ENCODE measurements around the gene FADS2.

Gene FADS2
- total RNA-seq: 0.44 to 2.3 (median 0.58) reads per million in 3 experiments

- DNase-seq: peak; percentile 45
Observed at GRCh38 chr11:61827571-61828378, at the start of gene FADS2. Gene FADS2, plus strand, starts transcription at chr11:61828300. Its CDS starts 91 bp downstream, at chr11:61828391.

- DNase-seq: no peak
Observed at GRCh38 chr11:61778357-61778886, 49.7 kb upstream of the FADS2 start.

GRCh38 chr11:61778920-61779650 is 49.0 kb upstream of the FADS2 start:
- no peak for DNase-seq

- no peak for DNase-seq
Observed at GRCh38 chr11:61779666-61780525, 48.2 kb upstream of the FADS2 start.

GRCh38 chr11:61780581-61781162 is 47.4 kb upstream of the FADS2 start:
- no peak for DNase-seq

GRCh38 chr11:61781585-61781984 is 46.5 kb upstream of the FADS2 start:
- DNase-seq: no peak

GRCh38 chr11:61782299-61782698 is 45.8 kb upstream of the FADS2 start:
- DNase-seq: no peak

GRCh38 chr11:61782841-61783240 is 45.3 kb upstream of the FADS2 start:
- DNase-seq: no peak

- no peak for DNase-seq
Observed at GRCh38 chr11:61783717-61784505, 44.2 kb upstream of the FADS2 start.

- no peak for DNase-seq
Observed at GRCh38 chr11:61784506-61784805, 43.6 kb upstream of the FADS2 start.

GRCh38 chr11:61785837-61786402 is 42.2 kb upstream of the FADS2 start:
- no peak for DNase-seq

- no peak for DNase-seq
Observed at GRCh38 chr11:61787928-61788491, 40.1 kb upstream of the FADS2 start.

GRCh38 chr11:61791737-61792309 is 36.3 kb upstream of the FADS2 start:
- DNase-seq: peak; percentile 21

GRCh38 chr11:61792310-61793082 is 35.6 kb upstream of the FADS2 start, which contains the start of the genes FEN1 and TMEM258:
Gene FEN1, plus strand, starts transcription at chr11:61792911. Its CDS starts 2,451 bp downstream, at chr11:61795362.
Gene TMEM258, minus strand, starts transcription at chr11:61792599. Its CDS starts 41 bp downstream, at chr11:61792558.
- DNase-seq: peak; percentile 87

GRCh38 chr11:61793083-61793828 is 34.8 kb upstream of the FADS2 start:
- DNase-seq: no peak

GRCh38 chr11:61793829-61794204 is 34.3 kb upstream of the FADS2 start:
- no peak for DNase-seq

GRCh38 chr11:61794579-61794978 is 33.5 kb upstream of the FADS2 start:
- DNase-seq: no peak

GRCh38 chr11:61795459-61795858 is 32.6 kb upstream of the FADS2 start:
- DNase-seq: no peak

Data from central memory CD4-positive, alpha-beta T cell (primary cell).